Activated CD4-positive, CD25-positive, alpha-beta regulatory T cell treated with anti-CD3 and anti-CD28 coated beads, Interleukin-2, amount 50 U/mL, for 16 hours (primary cell): ENCODE measurements around the gene KLLN.
"Not testable (repeated sequence)": the region's sequence is repeated elsewhere in the genome, so short reads cannot be mapped to it uniquely, and the experiment has no call there.

Experiments used
- DNase-seq: peaks from one replicate; pipeline ENCODE4 v3.0.0-alpha.2; 2020; ENCODE audit warnings: low read depth, low spot score

Gene KLLN

GRCh38 chr10:87866412-87866974, 3.2 kb upstream of the KLLN start:
- no peak for DNase-seq

- no peak for DNase-seq
These were observed 2.0 kb upstream of the KLLN start for GRCh38 chr10:87865241-87865881.

- no peak for DNase-seq
These were observed 1.2 kb upstream of the KLLN start for GRCh38 chr10:87864496-87865059.

GRCh38 chr10:87863951-87864495, 690 bp upstream of the KLLN start:
- DNase-seq: not testable (repeated sequence)

GRCh38 chr10:87862679-87863052, 667 bp downstream of the KLLN start:
- no peak for DNase-seq

- peak; percentile 85 for DNase-seq
These were observed 1.2 kb downstream of the KLLN start for GRCh38 chr10:87861953-87862678.

GRCh38 chr10:87861566-87861952, 1.8 kb downstream of the KLLN start:
- no peak for DNase-seq

- no peak for DNase-seq
These were observed 2.4 kb downstream of the KLLN start for GRCh38 chr10:87860816-87861403.

GRCh38 chr10:87860156-87860795, 3.1 kb downstream of the KLLN start:
- DNase-seq: no peak

GRCh38 chr10:87855665-87856064, 7.7 kb downstream of the KLLN start:
- not testable (repeated sequence) for DNase-seq

- not testable (repeated sequence) for DNase-seq
These were observed 8.1 kb downstream of the KLLN start for GRCh38 chr10:87855247-87855646.

GRCh38 chr10:87852089-87852488, 11.2 kb downstream of the KLLN start:
- DNase-seq: no peak

- DNase-seq: peak; percentile 23
These were observed 12.6 kb downstream of the KLLN start for GRCh38 chr10:87850742-87851205.

GRCh38 chr10:87849001-87849400, 14.3 kb downstream of the KLLN start:
- DNase-seq: no peak

GRCh38 chr10:87847550-87847949, 15.8 kb downstream of the KLLN start:
- DNase-seq: no peak

- DNase-seq: not testable (repeated sequence)
These were observed 16.6 kb downstream of the KLLN start for GRCh38 chr10:87846711-87847110.

GRCh38 chr10:87846023-87846422, 17.3 kb downstream of the KLLN start:
- no peak for DNase-seq

GRCh38 chr10:87845624-87845998, 17.7 kb downstream of the KLLN start:
- DNase-seq: no peak

GRCh38 chr10:87844837-87845623, 18.3 kb downstream of the KLLN start:
- no peak for DNase-seq

GRCh38 chr10:87843714-87844113, 19.6 kb downstream of the KLLN start:
- no peak for DNase-seq
